Measurements from ENCODE around the gene SNX32. TPM values are rescaled to one million over a fixed set of nuclear protein-coding genes. Genes with fewer than 3 reads are reported as not detected.
A peak's percentile ranks its signal among the peaks of the same experiment; 100 is the strongest.

SNX32 gene
- total and polyA plus RNA-seq, 2 experiments from 2014 or later, result 5.9 to 13.2 TPM

DNA sequence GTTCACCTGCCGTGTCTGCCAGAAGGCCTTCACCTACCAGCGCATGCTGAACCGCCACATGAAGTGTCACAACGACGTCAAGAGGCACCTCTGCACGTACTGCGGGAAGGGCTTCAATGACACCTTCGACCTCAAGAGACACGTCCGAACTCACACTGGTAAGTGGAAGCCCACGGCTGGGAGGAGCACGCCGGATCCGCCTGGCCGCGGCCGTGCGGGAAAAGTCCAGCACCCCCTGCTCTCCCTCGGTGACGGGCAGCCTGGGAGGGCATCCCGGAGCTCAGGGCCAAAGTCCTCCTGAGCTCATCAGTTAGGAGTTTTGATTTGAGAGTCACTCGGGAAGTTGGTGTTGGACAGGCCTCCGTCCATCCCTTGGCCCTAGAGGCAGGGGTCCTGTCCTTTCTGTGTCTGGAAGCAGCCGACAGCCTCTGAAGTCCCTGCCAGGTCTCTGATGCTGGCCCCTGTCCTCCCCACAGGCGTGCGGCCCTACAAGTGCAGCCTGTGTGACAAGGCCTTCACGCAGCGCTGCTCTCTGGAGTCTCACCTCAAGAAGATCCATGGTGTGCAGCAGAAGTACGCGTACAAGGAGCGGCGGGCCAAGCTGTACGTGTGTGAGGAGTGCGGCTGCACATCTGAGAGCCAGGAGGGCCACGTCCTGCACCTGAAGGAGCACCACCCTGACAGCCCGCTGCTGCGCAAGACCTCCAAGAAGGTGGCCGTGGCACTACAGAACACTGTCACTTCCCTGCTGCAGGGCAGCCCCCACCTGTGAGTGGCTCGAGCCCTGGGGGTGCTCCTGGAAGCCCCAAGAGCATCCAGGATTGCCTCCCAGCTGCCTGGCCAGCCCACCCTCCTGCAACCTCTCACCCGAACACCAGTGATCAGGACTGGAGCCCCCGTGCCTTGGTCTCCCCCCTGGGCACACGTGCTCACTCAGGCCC is 38.9 kb upstream of the SNX32 start:
- H3K27me3 ChIP-seq, result no peaks in the 10 kb centered on the region

DNA sequence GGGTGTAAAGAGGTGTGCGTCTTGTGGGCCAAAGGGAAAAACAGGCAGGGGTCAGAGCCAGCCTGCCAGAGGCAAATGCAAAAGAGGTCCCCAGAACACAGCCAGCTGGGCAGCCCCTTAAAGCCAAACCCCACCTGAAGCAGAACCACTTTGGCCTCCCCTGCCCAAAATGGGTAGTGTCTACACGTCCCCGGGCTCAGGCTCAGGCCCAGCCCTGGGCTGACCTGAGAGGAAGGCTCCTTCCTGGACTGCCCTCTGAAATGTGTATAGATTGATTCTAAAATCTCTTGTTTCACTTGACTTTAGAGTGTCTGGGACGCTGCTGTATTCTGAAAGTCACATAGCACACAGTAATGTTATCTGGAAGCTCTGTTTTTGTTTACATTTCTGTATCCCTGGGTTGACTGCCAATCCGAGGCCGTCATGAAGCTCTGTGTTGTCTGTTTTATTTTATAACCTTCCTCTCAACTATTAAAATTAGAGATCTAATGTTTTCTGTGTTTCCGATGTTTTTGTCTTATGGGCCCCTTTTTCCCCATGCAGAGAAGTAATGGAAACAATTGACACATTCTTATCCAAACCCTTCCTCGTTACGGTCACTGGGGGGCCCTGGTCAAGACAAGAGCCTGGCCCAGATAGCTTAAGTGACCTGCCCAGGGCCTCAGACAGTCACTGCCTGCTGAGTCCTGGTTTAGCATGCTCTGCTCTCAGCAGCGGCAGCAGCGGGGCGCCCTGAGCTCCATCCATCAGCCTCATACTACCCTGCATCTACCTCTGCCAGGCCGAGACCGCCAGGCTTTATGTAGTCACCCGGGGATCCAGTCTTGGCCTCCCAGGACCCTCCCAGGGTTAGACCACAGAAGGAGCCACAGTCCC is 36.8 kb upstream of the SNX32 start:
- no peak overlapping the region for H3K27ac ChIP-seq
- no peaks in the 10 kb centered on the region for H3K36me3 ChIP-seq
- no peak overlapping the region for H3K4me3 ChIP-seq
- DNase-seq (ENCODE audit: low read depth in 1 of 2, low spot score in 1 of 2), result peak in 1 of 2 donors; percentile 62
- no peaks in the 10 kb centered on the region for H3K9me3 ChIP-seq (ENCODE audit: low read depth)
- peaks cover 12% of the 10 kb centered on the region for H3K4me1 ChIP-seq (ENCODE audit: low read depth)
- TF ChIP-seq, protein P1, sequence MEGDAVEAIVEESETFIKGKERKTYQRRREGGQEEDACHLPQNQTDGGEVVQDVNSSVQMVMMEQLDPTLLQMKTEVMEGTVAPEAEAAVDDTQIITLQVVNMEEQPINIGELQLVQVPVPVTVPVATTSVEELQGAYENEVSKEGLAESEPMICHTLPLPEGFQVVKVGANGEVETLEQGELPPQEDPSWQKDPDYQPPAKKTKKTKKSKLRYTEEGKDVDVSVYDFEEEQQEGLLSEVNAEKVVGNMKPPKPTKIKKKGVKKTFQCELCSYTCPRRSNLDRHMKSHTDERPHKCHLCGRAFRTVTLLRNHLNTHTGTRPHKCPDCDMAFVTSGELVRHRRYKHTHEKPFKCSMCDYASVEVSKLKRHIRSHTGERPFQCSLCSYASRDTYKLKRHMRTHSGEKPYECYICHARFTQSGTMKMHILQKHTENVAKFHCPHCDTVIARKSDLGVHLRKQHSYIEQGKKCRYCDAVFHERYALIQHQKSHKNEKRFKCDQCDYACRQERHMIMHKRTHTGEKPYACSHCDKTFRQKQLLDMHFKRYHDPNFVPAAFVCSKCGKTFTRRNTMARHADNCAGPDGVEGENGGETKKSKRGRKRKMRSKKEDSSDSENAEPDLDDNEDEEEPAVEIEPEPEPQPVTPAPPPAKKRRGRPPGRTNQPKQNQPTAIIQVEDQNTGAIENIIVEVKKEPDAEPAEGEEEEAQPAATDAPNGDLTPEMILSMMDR (IDR thresholded peaks at IDR 0.05; ENCODE audit: low read depth, low read length), result no peak
- H3K27me3 ChIP-seq, result no peaks in the 10 kb centered on the region

More for the DNA sequence above, 38.9 kb upstream of the SNX32 start:
- H3K27ac ChIP-seq, result no peak overlapping the region
- no peaks in the 10 kb centered on the region for H3K9me3 ChIP-seq (ENCODE audit: low read depth)
- H3K36me3 ChIP-seq, result no peaks in the 10 kb centered on the region
- no peak overlapping the region for H3K4me3 ChIP-seq
- TF ChIP-seq, protein P1 (IDR thresholded peaks at IDR 0.05; ENCODE audit: low read depth, low read length), result no peak
- DNase-seq (ENCODE audit: low read depth in 1 of 2, low spot score in 1 of 2), result no peak
- peaks cover 12% of the 10 kb centered on the region for H3K4me1 ChIP-seq (ENCODE audit: low read depth)

DNA sequence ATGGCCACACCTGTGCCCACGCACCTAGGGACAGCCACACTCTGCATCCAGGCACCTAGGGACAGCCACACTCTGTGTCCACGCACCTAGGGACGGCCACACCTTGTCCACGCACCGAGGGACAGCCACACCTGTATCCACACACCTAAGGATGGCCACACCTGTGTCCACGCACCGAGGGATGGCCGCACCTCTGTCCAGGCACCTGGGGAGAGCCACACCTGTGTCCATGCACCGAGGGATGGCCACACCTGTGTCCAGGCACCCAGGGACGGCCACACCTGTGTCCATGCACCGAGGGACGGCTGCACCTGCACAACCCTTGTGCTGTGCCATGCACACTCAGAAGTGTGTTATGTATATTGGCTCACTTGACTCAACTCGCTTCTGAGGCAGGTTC is 36.1 kb upstream of the SNX32 start:
- H3K9me3 ChIP-seq (ENCODE audit: low read depth), result no peaks in the 10 kb centered on the region
- H3K36me3 ChIP-seq, result no peaks in the 10 kb centered on the region
- no peak for DNase-seq (ENCODE audit: low read depth in 1 of 2, low spot score in 1 of 2)
- H3K4me3 ChIP-seq, result no peak overlapping the region
- peaks cover 12% of the 10 kb centered on the region for H3K4me1 ChIP-seq (ENCODE audit: low read depth)
- H3K27me3 ChIP-seq, result no peaks in the 10 kb centered on the region
- H3K27ac ChIP-seq, result no peak overlapping the region
- TF ChIP-seq, protein P1 (IDR thresholded peaks at IDR 0.05; ENCODE audit: low read depth, low read length), result no peak

DNA sequence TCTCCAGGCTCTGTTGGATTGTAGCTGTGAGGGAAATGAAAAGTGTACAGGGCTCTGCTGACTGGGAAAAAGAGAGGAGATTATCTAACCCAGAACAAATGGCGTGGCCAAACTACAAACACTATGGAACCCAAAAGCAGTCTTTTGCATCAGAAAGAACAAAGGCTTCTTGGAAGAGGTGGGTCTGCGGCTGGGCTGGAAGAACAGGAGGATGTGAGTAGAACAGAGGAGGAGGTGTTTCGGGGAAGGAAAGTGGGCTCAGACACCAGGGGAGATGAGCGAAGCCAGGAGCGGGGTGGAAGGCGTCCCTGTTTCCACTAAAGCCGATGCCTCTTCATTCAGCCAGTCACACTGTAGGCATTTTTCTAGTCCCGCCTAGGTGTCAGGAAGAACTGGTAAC is 34.9 kb upstream of the SNX32 start:
- Histone ChIP-seq H3K4me1 (ENCODE audit: low read depth) (peaks cover 12% of the 10 kb centered on the region), H3K27me3 (no peaks in the 10 kb centered on the region), H3K27ac (no peak overlapping the region), H3K4me3 (no peak overlapping the region), H3K9me3 (ENCODE audit: low read depth) (no peaks in the 10 kb centered on the region), H3K36me3 (no peaks in the 10 kb centered on the region)
- TF ChIP-seq, protein P1 (IDR thresholded peaks at IDR 0.05; ENCODE audit: low read depth, low read length), result no peak
- no peak for DNase-seq (ENCODE audit: low read depth in 1 of 2, low spot score in 1 of 2)

DNA sequence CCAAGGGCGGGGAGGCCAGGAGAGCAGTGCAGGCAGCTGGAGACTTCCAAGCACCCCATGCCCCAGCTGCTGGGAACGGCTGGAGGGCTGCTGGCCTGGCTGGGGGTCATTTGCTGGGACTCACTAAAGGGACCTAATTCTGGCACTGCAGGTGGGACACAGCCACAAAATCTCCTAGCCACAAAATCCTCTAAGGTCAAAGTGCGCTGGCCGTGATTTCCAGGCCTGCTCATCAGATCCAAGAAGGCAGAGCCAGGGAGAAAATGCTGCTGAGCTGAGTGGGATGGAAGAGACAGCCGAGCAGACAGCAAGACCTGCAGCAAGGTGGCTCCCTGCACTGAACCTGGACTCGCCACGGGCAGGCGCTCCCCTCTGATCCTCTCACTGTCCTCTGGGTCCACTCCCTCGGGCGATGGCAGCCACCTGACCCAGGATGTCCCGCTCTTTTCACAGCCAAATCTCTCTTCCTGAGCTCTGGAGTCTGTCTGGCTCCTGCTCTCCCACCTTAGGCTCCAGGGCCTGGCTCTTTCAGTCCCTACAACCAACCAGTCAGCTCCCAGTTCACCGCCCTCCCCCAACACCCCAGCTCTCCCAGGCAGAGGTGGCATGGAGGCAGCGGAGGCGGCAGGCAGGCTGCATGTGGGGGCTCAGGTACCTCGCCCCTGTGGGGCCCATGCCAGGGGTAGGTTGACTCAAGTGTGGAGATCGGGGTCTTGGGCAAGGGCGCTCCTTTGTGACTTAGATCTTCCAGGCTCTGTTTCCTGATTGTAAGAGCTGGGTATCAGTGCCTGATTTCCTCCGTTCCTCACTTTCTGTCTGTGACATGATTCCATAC is 32.4 kb upstream of the SNX32 start:
- TF ChIP-seq, protein P1 (IDR thresholded peaks at IDR 0.05; ENCODE audit: low read depth, low read length), result no peak

More for the DNA sequence above, 32.4 kb upstream of the SNX32 start:
- Histone ChIP-seq H3K27ac (no peak overlapping the region), H3K9me3 (ENCODE audit: low read depth) (no peaks in the 10 kb centered on the region), H3K4me3 (no peak overlapping the region), H3K4me1 (ENCODE audit: low read depth) (peaks cover 12% of the 10 kb centered on the region), H3K27me3 (no peaks in the 10 kb centered on the region), H3K36me3 (no peaks in the 10 kb centered on the region)
- DNase-seq (ENCODE audit: low read depth in 1 of 2, low spot score in 1 of 2), result no peak
